ENCODE results near the gene ABHD2. TPM values are rescaled to one million over a fixed set of nuclear protein-coding genes. Genes with fewer than 3 reads are reported as not detected.
"Not testable (repeated sequence)": the region's sequence is repeated elsewhere in the genome, so short reads cannot be mapped to it uniquely, and the experiment has no call there.

The ABHD2 gene
- total RNA-seq, 2 experiments from 2014 or later: 62.4 to 63.5 TPM

DNA sequence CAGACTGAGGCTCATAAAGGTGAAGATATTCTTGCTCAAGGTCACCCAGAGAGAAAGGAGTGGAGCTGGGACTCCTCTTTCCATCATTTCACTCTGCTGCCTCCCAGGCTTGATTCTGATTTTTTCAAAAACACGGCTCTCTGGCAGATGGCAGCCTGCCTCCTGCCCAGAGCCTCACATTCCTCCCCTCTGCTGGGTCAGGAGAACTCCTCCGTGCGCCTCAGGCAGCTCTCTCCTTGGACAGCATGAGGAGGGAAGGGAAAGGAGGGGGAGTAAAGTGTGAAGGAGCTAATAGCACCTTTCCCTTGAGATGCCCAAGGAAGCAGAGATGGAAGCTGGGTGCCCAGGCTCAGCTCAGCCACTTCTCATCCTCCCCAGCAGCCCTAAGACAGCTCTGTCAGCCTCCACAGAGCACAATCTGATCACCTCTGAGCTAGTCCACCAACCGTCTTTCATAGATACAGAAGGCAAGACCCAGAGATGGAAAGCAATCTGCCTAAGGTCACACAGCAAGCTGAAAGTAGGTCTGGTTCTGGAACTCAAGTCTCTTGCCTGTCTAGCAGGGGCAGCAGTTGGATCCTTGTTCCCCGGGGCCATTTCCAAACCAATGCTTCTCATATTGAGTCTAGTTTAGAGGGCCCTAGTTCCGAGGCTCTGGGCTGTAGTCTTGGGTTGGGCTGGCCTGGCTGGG, 129.6 kb downstream of the ABHD2 start:
- Mint-ChIP-seq H3K9me3 (no peaks in the 10 kb centered on the region), H3K36me3 (ENCODE audit: low read depth) (no peaks in the 10 kb centered on the region), H3K4me3 (no peak overlapping the region), H3K27me3 (peaks cover 18% of the 10 kb centered on the region), H3K4me1 (peaks cover 2% of the 10 kb centered on the region), H3K27ac (no peak overlapping the region)
- POLR2A ChIA-PET: interaction anchor here (0.7 kb wide), 2 partner anchors 15 to 18 kb away, joined by 3 read pairs; no protein-coding TSS in a partner anchor
- DNase-seq: no peak
- CTCF ChIA-PET: interaction anchor here (1.0 to 1.9 kb wide), 2 partner anchors 11 to 47 kb away, joined by 3 to 17 read pairs; no protein-coding TSS in a partner anchor

DNA sequence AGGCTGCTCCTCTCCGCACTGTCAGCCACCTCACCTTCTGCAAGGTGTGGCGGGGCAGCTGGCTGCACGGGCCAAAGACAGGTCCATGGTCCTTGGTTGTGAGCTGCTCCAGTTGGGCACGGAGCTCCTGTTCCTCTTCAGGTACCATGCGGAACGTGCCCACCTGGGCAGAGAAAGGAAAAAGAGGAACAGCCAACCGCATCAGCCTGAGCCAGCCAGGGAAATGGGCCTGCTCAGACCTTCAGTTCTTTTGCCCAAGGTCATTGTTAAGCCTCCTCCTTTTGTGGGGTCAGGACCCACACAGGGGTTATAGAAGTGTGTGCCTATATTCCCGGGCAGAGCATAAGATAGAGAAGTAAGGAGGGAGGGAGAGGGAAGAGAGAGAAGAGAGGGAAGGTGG, 130.3 kb downstream of the ABHD2 start:
- Mint-ChIP-seq H3K9me3 (no peaks in the 10 kb centered on the region), H3K27ac (no peak overlapping the region), H3K4me1 (peaks cover 2% of the 10 kb centered on the region), H3K4me3 (no peak overlapping the region), H3K27me3 (peaks cover 17% of the 10 kb centered on the region), H3K36me3 (ENCODE audit: low read depth) (no peaks in the 10 kb centered on the region)
- ChIA-PET POLR2A (interaction anchor here (0.7 kb wide), 2 partner anchors 14 to 19 kb away, joined by 3 read pairs; no protein-coding TSS in a partner anchor), CTCF (interaction anchor here (1.3 to 1.9 kb wide), 2 partner anchors 11 to 12 kb away, joined by 5 to 17 read pairs; no protein-coding TSS in a partner anchor)
- DNase-seq: no peak

DNA sequence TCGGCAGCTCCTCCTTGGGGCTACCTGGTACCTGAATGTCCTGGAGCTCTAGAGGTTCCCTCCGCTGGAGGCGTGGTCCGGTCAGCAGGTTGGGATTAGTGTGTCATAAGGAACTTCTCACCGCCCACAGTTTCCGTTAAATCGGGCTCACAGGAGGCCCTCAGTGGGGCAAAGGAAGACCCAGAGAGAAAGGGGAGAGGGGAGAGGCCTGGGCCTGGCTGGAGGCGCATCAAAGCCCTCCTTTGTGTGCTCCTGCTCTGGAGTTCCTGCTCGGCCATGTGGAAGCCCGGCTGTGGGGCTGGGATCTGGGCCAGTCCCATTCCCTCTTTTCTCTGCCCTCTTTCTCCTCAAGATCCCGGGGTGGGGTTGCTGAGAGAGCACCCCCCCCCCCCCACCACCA, 133.3 kb downstream of the ABHD2 start, which contains the start of gene RLBP1:
TSS of gene RLBP1 (minus strand) at position 37 of the 400 bp plus-strand sequence. CDS start 2,604 bp downstream, outside the sequence.
- no peak within 1 kb of the TSS for H3K4me3 Mint-ChIP-seq
- H3K27me3 Mint-ChIP-seq: peaks cover 9% of the 10 kb centered on the region
- H3K4me1 Mint-ChIP-seq: peaks cover 2% of the 10 kb centered on the region
- ChIA-PET CTCF (interaction anchor here (1.0 to 1.4 kb wide), 2 partner anchors 15 to 44 kb away, joined by 3 to 7 read pairs; no protein-coding TSS in a partner anchor), POLR2A (no interaction called here)
- H3K9me3 Mint-ChIP-seq: no peaks in the 10 kb centered on the region
- no peak for DNase-seq
- H3K27ac Mint-ChIP-seq: no peak within 1 kb of the TSS
- no peaks in the 10 kb centered on the region for H3K36me3 Mint-ChIP-seq (ENCODE audit: low read depth)

DNA sequence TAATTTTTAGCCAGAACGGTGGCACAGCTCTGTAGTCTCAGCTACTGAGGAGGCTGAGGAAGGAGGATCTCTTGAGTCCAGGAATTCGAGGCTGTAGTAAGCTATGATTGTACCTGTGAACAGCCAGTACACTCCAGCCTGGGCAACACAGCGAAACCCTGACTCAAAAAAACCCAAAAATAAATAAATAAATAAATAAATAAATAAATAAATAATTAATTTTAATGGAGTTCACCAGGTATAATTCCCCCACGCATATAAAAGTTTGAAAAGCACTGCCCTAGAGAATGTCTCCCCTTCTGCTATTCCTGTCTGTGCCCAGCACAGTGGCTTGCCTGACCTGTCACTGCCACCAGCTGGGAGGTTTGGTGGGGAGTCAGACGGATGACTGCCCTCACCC, 137.3 kb downstream of the ABHD2 start:
- CTCF ChIA-PET: interaction anchor here (1.7 kb wide), 1 partner anchor 19 kb away, joined by 8 read pairs; no protein-coding TSS in a partner anchor
- Mint-ChIP-seq H3K36me3 (ENCODE audit: low read depth) (no peaks in the 10 kb centered on the region), H3K27ac (no peak overlapping the region)

DNA sequence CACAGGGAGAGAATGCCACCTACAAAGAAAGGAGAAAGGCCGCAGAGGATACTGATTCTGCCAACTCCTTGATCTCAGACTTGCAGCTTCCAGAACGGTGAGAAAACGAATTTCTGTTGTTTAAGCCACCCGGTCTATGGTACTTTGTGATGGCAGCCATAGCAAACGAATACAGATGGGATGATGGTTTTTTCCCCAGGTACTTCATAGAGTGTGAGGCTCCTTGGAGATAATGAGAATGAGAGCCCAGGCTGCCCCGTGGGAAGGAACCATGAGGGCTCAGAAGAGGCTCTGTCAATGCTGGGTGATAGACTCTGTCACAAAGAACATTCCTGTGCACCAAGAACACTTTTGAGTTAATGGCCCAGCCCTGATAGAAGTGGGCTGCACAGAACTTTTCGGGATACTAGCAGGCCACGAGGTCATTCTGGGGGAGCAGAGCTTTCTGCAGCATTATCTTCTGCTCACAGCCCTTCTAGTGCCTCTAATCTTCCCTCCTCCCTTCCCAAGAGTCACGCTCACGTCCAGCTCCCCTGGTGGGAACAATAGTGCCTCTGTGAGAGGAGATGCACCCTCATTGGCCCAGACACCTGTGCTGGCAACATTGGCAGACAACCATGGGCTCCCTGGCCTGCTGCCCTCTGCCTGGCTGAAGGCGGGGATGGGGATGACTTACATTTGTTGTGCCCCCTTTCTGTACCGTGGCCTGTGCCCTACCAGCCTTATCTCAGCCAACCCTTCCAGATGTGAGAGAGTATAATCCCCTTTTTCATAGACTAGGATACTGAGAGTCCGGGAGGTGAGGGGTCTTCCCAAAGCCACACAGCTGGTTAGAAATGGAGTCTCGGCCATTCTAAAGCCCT, 138.3 kb downstream of the ABHD2 start:
- ChIA-PET POLR2A (no interaction called here), CTCF (interaction anchor here (1.7 kb wide), 1 partner anchor 20 kb away, joined by 8 read pairs; no protein-coding TSS in a partner anchor)
- H3K27ac Mint-ChIP-seq: no peak overlapping the region
- peaks cover 4% of the 10 kb centered on the region for H3K27me3 Mint-ChIP-seq
- H3K36me3 Mint-ChIP-seq (ENCODE audit: low read depth): no peaks in the 10 kb centered on the region
- no peak for DNase-seq
- no peak overlapping the region for H3K4me3 Mint-ChIP-seq
- no peaks in the 10 kb centered on the region for H3K9me3 Mint-ChIP-seq
- H3K4me1 Mint-ChIP-seq: peaks cover 11% of the 10 kb centered on the region

More for the DNA sequence above, 137.3 kb downstream of the ABHD2 start:
- H3K9me3 Mint-ChIP-seq: no peaks in the 10 kb centered on the region
- peaks cover 9% of the 10 kb centered on the region for H3K4me1 Mint-ChIP-seq
- peaks cover 3% of the 10 kb centered on the region for H3K27me3 Mint-ChIP-seq
- no peak overlapping the region for H3K4me3 Mint-ChIP-seq
- no peak for DNase-seq
- POLR2A ChIA-PET: no interaction called here

DNA sequence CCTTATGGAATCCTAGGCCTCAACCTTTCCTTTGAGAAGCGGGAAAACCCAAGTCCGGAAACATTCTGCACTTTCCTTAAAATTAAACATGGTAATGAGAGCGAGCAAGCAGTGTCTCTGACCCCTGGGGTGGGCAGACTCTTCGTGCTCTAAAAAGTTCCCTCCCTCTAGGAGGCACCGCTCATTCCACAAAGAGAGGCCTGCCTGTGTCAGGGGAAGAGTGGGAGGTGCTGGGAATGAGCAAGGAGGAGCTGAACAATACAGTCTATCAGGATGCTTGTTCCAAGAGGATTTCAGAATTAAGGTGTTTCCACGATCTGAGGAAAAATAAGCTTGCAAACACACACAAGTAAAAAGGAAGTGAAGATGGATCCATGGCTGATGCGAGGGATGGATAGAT, 139.2 kb downstream of the ABHD2 start:
- peaks cover 13% of the 10 kb centered on the region for H3K4me1 Mint-ChIP-seq
- peaks cover 9% of the 10 kb centered on the region for H3K27me3 Mint-ChIP-seq
- ChIA-PET POLR2A (interaction anchor here (0.9 kb wide), 1 partner anchor 21 kb away, joined by 3 read pairs; no protein-coding TSS in a partner anchor), CTCF (interaction anchor here (0.8 kb wide), 1 partner anchor 21 kb away, joined by 3 read pairs; no protein-coding TSS in a partner anchor)
- DNase-seq: no peak
- no peak overlapping the region for H3K4me3 Mint-ChIP-seq
- H3K9me3 Mint-ChIP-seq: no peaks in the 10 kb centered on the region
- no peaks in the 10 kb centered on the region for H3K36me3 Mint-ChIP-seq (ENCODE audit: low read depth)
- no peak overlapping the region for H3K27ac Mint-ChIP-seq

DNA sequence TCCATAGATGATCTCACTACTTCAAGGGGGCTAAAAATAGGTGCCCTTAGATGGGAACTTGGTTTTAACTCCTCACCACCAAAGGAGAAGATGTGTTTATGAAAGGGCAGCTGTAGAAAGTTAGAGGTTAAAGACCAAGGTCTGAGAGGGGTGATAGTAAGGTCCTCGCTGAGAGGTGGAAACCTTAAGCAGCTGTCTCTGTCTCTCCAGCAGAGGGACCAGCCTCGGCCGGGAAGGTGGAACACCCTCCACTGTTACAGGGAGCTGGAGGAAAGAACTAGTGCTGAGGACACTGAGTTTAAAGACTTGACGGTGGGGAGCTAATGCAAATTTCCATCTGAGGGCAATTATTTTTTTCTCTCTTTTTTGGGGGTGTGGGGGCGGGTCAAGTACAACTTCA, 142.0 kb downstream of the ABHD2 start:
- peaks cover 13% of the 10 kb centered on the region for H3K4me1 Mint-ChIP-seq
- ChIA-PET POLR2A (interaction anchor here (1.5 kb wide), 1 partner anchor 14 kb away, joined by 10 read pairs; the partner anchor contains the start of gene FANCI), CTCF (interaction anchor here (0.6 to 2.2 kb wide), 2 partner anchors 23 to 40 kb away, joined by 5 to 16 read pairs; no protein-coding TSS in a partner anchor)
- no peak overlapping the region for H3K27ac Mint-ChIP-seq
- peaks cover 22% of the 10 kb centered on the region for H3K27me3 Mint-ChIP-seq
- no peaks in the 10 kb centered on the region for H3K9me3 Mint-ChIP-seq
- DNase-seq: no peak
- no peaks in the 10 kb centered on the region for H3K36me3 Mint-ChIP-seq (ENCODE audit: low read depth)
- H3K4me3 Mint-ChIP-seq: no peak overlapping the region

DNA sequence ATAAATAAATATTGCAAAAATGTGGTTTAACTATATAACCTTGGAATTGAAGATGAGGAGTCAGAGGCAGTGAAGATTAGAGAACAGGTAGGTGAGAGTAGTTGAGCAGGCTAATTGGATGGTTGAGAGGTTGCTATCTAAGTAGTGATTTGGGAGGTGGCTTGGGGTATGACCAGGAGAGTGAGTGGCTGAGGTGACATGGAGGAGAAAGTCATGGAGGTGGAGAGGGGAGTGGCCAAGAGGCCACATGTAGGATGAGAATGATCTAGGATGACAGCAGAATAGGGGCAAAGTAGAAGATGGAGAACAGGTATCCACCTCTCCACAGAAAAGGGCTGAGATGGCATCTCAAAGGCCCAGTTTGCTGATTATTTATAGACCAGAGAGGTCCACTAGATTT, 143.6 kb downstream of the ABHD2 start:
- POLR2A ChIA-PET: no interaction called here
- Mint-ChIP-seq H3K4me3 (no peak overlapping the region), H3K36me3 (ENCODE audit: low read depth) (no peaks in the 10 kb centered on the region), H3K27ac (no peak overlapping the region), H3K4me1 (peaks cover 13% of the 10 kb centered on the region), H3K9me3 (no peaks in the 10 kb centered on the region), H3K27me3 (peaks cover 29% of the 10 kb centered on the region)
- CTCF ChIA-PET: interaction anchor here (2.2 kb wide), 1 partner anchor 25 kb away, joined by 16 read pairs; no protein-coding TSS in a partner anchor
- DNase-seq: no peak

DNA sequence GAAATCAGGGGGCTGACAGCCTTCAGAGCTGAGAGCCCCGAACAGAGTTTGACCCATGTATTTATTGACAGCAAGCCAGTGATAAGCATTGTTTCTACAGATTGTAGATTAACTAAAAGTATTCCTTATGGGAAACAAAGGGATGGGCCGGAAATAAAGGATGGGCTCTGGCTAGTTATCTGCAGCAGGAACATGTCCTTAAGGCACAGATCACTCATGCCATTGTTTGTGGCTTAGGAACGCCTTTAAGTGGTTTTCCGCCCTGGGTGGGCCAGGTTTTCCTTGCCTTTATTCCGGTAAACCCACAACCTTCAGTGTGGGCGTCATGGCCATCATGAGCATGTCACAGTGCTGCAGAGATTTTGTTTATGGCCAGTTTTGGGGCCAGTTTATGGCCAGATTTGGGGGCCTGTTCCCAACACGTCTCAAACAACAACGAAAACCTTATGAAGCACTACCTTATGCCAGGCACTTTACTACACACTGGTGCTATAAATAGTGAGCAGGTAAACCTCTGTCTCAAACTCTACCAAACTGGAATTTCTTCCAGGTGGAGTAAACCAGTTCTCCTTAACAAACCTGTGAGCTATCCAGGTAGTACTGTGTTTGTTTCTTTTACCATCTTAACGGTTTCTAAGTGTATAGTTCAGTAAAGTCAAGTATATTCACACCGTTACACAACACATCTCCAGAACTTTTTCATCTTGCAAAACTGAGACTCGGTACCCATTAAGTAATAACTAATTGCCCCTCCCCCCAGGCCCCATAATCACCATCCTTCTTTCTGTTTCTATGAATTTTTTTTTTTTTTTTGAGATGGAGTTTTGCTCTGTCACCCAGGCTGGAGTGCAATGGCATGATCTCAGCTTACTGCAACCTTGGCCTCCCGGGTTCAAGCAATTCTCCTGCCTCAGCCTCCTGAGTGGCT, 151.9 kb downstream of the ABHD2 start:
- H3K27ac Mint-ChIP-seq; POLR2A ChIA-PET; H3K36me3 Mint-ChIP-seq (ENCODE audit: low read depth); DNase-seq; H3K4me3 Mint-ChIP-seq; H3K9me3 Mint-ChIP-seq: not testable (repeated sequence)
- H3K4me1 Mint-ChIP-seq: peaks cover 13% of the 10 kb centered on the region
- CTCF ChIA-PET: interaction anchor here (1.5 to 4.4 kb wide), 2 partner anchors 33 to 37 kb away, joined by 4 to 35 read pairs; no protein-coding TSS in a partner anchor
- H3K27me3 Mint-ChIP-seq: peaks cover 26% of the 10 kb centered on the region

DNA sequence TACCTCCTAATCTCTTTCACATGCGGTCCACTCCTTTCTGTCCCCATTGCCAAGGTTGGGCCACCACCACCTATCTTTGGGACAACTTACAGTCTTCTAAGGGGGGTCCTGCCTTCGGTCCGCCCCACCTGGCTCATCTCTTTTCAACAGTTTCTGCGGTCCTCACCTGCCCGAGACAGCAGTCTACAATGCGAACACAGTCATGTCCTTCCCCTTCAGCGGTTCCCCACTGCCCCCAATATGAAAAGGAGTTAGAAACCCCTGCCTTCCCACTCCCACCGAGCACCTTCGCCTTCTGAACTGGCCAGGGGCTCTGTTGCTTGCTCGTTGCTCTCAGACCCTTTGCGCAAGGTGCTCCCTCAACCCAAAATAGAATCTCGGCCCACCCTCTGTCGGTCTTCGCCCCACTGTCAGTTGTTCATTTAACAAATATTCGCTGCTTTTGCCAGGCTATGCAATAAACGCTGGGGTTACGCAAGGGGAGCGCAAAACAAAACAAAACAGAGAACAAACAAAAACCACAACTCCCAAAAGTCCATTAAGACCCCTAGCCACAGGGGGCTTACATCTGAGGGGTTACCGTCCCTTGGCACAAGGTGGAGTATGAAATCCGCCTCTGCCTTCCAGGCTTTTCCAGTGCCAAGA, 154.9 kb downstream of the ABHD2 start:
- no peaks in the 10 kb centered on the region for H3K9me3 Mint-ChIP-seq
- ChIA-PET POLR2A (interaction anchor here (1.1 to 3.6 kb wide), 10 partner anchors 9 to 153 kb away, joined by 3 to 41 read pairs (median 11); partner anchors contain the start of genes ABHD2 and POLG), CTCF (interaction anchor here (2.2 to 6.0 kb wide), 3 partner anchors 36 to 185 kb away, joined by 9 to 98 read pairs (median 35); no protein-coding TSS in a partner anchor)
- H3K36me3 Mint-ChIP-seq (ENCODE audit: low read depth): peaks cover 32% of the 10 kb centered on the region
- peaks cover 10% of the 10 kb centered on the region for H3K27me3 Mint-ChIP-seq
- H3K4me1 Mint-ChIP-seq: peaks cover 39% of the 10 kb centered on the region
- H3K27ac Mint-ChIP-seq: peak overlapping the region; percentile 86
- H3K4me3 Mint-ChIP-seq: peak overlapping the region; percentile 91
- DNase-seq: no peak
